Activated CD4-positive, alpha-beta T cell treated with anti-CD3 and anti-CD28 coated beads, Interleukin-2, amount 10 ng/mL, durations not matched to agents 7 days and 5 days (primary cell): ENCODE measurements around the gene LTBP2. TPM values are rescaled to one million over a fixed set of nuclear protein-coding genes. Genes with fewer than 3 reads are reported as not detected.

Source experiments
- CTCF ChIA-PET: fragments of 350-600 bp; sonication (Branson Sonifier 250); formaldehyde crosslinking; loops from one replicate; lab custom pipeline; 2021; ENCODE audit warnings: antibody characterized with exemption; lab: Charles Lee
- POLR2A ChIA-PET: fragments of 350-600 bp; sonication (Branson Sonifier 250); formaldehyde crosslinking; loops from one replicate; lab custom pipeline; 2021; ENCODE audit warnings: antibody characterized with exemption; lab: Charles Lee
- DNase-seq: peaks from one replicate; pipeline ENCODE4 v3.0.0-alpha.2; 2020
- H3K27ac Mint-ChIP-seq: one replicate; pipeline ENCODE4 v1.8.0; 2021; ENCODE audit warnings: mild to moderate bottlenecking, moderate library complexity, mixed read lengths
- H3K27me3 Mint-ChIP-seq: one replicate; pipeline ENCODE4 v1.8.0; 2021; ENCODE audit warnings: mixed read lengths
- H3K36me3 Mint-ChIP-seq: one replicate; pipeline ENCODE4 v1.8.0; 2021; ENCODE audit warnings: low read depth, mixed read lengths
- H3K4me1 Mint-ChIP-seq: one replicate; pipeline ENCODE4 v1.8.0; 2021; ENCODE audit warnings: mixed read lengths
- H3K4me3 Mint-ChIP-seq: one replicate; pipeline ENCODE4 v1.8.0; 2021; ENCODE audit warnings: mild to moderate bottlenecking, moderate library complexity, mixed read lengths
- H3K9me3 Mint-ChIP-seq: one replicate; pipeline ENCODE4 v1.8.0; 2021; ENCODE audit warnings: mixed read lengths
- total RNA-seq, 2 experiments: library from RNA; stranded (reverse); gene quantifications; one replicate each; pipeline ENCODE4 v1.2.3, GENCODE V29; 2021

LTBP2 gene
- total RNA-seq, 2 experiments from 2014 or later, result 0.05 to 0.12 TPM

GRCh38 chr14:74635847-74636246, 23.8 kb upstream of the LTBP2 start:
- Mint-ChIP-seq H3K4me1 (no peaks in the 10 kb centered on the region), H3K9me3 (no peaks in the 10 kb centered on the region), H3K4me3 (no peak overlapping the region), H3K36me3 (no peaks in the 10 kb centered on the region), H3K27me3 (peaks cover 5% of the 10 kb centered on the region), H3K27ac (peak overlapping the region; percentile 37)
- CTCF ChIA-PET, result interaction anchor here (0.6 to 1.3 kb wide), 3 partner anchors 10 to 583 kb away, joined by 3 to 4 read pairs (median 3); no protein-coding TSS in a partner anchor
- no peak for DNase-seq
- POLR2A ChIA-PET, result no interaction called here

DNA sequence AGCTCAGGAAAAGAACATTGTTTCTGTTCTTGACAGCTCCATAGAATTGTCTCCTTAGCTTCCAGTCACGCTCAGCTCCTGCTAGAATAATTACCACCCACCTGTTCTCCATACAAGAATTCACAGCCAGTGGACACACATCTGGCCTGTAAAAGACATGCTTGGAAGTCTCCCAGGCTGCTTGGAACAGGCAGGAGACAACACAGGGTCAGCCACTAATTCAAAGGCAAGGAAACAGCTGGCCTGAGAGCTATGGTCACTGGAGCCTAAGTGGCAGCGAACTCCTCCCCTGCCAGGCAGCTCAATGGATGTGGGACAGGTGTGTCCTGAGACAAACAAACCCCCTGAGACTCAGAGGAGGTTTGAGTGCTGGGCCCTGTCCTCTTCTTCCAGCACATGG, 22.9 kb upstream of the LTBP2 start:
- H3K36me3 Mint-ChIP-seq, result no peaks in the 10 kb centered on the region
- H3K4me3 Mint-ChIP-seq, result no peak overlapping the region
- no peaks in the 10 kb centered on the region for H3K4me1 Mint-ChIP-seq
- no peaks in the 10 kb centered on the region for H3K9me3 Mint-ChIP-seq
- DNase-seq, result no peak
- CTCF ChIA-PET, result interaction anchor here (0.7 to 2.0 kb wide), 3 partner anchors 11 to 22 kb away, joined by 3 to 4 read pairs (median 3); no protein-coding TSS in a partner anchor
- POLR2A ChIA-PET, result no interaction called here
- H3K27ac Mint-ChIP-seq, result no peak overlapping the region
- H3K27me3 Mint-ChIP-seq, result peaks cover 5% of the 10 kb centered on the region

- POLR2A ChIA-PET, result no interaction called here
- Mint-ChIP-seq H3K4me1 (no peaks in the 10 kb centered on the region), H3K4me3 (no peak overlapping the region), H3K27me3 (peaks cover 5% of the 10 kb centered on the region), H3K36me3 (no peaks in the 10 kb centered on the region), H3K27ac (no peak overlapping the region), H3K9me3 (no peaks in the 10 kb centered on the region)
- CTCF ChIA-PET, result interaction anchor here (0.7 to 2.0 kb wide), 3 partner anchors 12 to 22 kb away, joined by 3 to 4 read pairs (median 3); no protein-coding TSS in a partner anchor
- no peak for DNase-seq
These were observed 22.4 kb upstream of the LTBP2 start for GRCh38 chr14:74634481-74634880.

GRCh38 chr14:74630881-74631690, 19.0 kb upstream of the LTBP2 start:
- no peak for DNase-seq
- CTCF ChIA-PET, result interaction anchor here (0.8 to 1.7 kb wide), 3 partner anchors 9 to 34 kb away, joined by 3 to 4 read pairs (median 3); no protein-coding TSS in a partner anchor
- Mint-ChIP-seq H3K4me1 (peaks cover 2% of the 10 kb centered on the region), H3K36me3 (no peaks in the 10 kb centered on the region), H3K4me3 (no peak overlapping the region), H3K27me3 (peaks cover 7% of the 10 kb centered on the region), H3K27ac (no peak overlapping the region), H3K9me3 (no peaks in the 10 kb centered on the region)
- POLR2A ChIA-PET, result no interaction called here

GRCh38 chr14:74628418-74628817, 16.4 kb upstream of the LTBP2 start:
- Mint-ChIP-seq H3K36me3 (no peaks in the 10 kb centered on the region), H3K27ac (no peak overlapping the region), H3K27me3 (peaks cover 10% of the 10 kb centered on the region), H3K4me1 (peaks cover 2% of the 10 kb centered on the region), H3K9me3 (no peaks in the 10 kb centered on the region), H3K4me3 (no peak overlapping the region)
- DNase-seq, result no peak
- ChIA-PET CTCF (interaction anchor here (1.0 to 2.4 kb wide), 5 partner anchors 9 to 51 kb away, joined by 3 to 13 read pairs (median 4); partner anchors contain the start of gene LTBP2), POLR2A (interaction anchor here (0.6 kb wide), 1 partner anchor 375 kb away, joined by 3 read pairs; no protein-coding TSS in a partner anchor)

DNA sequence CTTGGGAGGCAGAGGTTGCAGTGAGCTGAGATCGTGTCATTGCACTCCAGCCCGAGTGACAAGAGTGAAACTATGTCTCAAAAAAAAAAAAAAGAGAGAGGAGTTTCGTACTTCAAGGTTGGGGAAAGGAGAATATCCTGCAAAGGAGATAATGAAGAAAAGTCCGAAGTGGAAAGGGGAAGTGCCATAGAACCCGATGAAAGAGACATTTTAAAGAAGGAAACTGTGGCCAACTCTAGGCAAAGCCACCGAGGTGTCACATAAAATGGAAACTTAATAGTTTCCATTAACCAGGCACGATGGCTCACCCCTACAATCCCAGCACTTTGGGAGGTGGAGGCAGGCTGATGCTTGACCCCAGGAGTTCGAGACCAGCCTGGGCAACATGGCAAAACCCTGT, 15.0 kb upstream of the LTBP2 start:
- H3K9me3 Mint-ChIP-seq, result no peaks in the 10 kb centered on the region
- H3K4me3 Mint-ChIP-seq, result no peak overlapping the region
- peaks cover 2% of the 10 kb centered on the region for H3K4me1 Mint-ChIP-seq
- POLR2A ChIA-PET, result no interaction called here
- DNase-seq, result no peak
- CTCF ChIA-PET, result interaction anchor here (0.6 to 2.4 kb wide), 7 partner anchors 14 to 90 kb away, joined by 3 to 13 read pairs (median 3); partner anchors contain the start of gene LTBP2
- no peaks in the 10 kb centered on the region for H3K36me3 Mint-ChIP-seq
- H3K27ac Mint-ChIP-seq, result no peak overlapping the region
- peaks cover 14% of the 10 kb centered on the region for H3K27me3 Mint-ChIP-seq

- peaks cover 11% of the 10 kb centered on the region for H3K27me3 Mint-ChIP-seq
- POLR2A ChIA-PET, result no interaction called here
- CTCF ChIA-PET, result interaction anchor here (1.1 to 6.0 kb wide), 2 partner anchors 10 to 12 kb away, joined by 4 to 33 read pairs; partner anchors contain the start of gene LTBP2
- no peak overlapping the region for H3K27ac Mint-ChIP-seq
- no peaks in the 10 kb centered on the region for H3K36me3 Mint-ChIP-seq
- no peak for DNase-seq
- H3K4me3 Mint-ChIP-seq, result no peak overlapping the region
- peaks cover 1% of the 10 kb centered on the region for H3K9me3 Mint-ChIP-seq
- H3K4me1 Mint-ChIP-seq, result peaks cover 38% of the 10 kb centered on the region
These were observed 10.2 kb upstream of the LTBP2 start for GRCh38 chr14:74622257-74622656.

GRCh38 chr14:74621556-74621955, 9.5 kb upstream of the LTBP2 start:
- POLR2A ChIA-PET, result no interaction called here
- peaks cover 12% of the 10 kb centered on the region for H3K27me3 Mint-ChIP-seq
- CTCF ChIA-PET, result interaction anchor here (6.0 kb wide), 1 partner anchor 9 kb away, joined by 33 read pairs; the partner anchor contains the start of gene LTBP2
- H3K4me3 Mint-ChIP-seq, result no peak overlapping the region
- DNase-seq, result no peak
- peaks cover 1% of the 10 kb centered on the region for H3K9me3 Mint-ChIP-seq
- H3K27ac Mint-ChIP-seq, result no peak overlapping the region
- H3K36me3 Mint-ChIP-seq, result no peaks in the 10 kb centered on the region
- H3K4me1 Mint-ChIP-seq, result peaks cover 36% of the 10 kb centered on the region

- Mint-ChIP-seq H3K36me3 (no peaks in the 10 kb centered on the region), H3K27me3 (peaks cover 18% of the 10 kb centered on the region), H3K4me3 (no peak overlapping the region), H3K27ac (no peak overlapping the region), H3K9me3 (peaks cover 1% of the 10 kb centered on the region), H3K4me1 (peaks cover 38% of the 10 kb centered on the region)
- no peak for DNase-seq
- CTCF ChIA-PET, result interaction anchor here (4.3 to 6.0 kb wide), 2 partner anchors 9 to 12 kb away, joined by 20 to 33 read pairs; partner anchors contain the start of gene LTBP2
- POLR2A ChIA-PET, result no interaction called here
These were observed 8.9 kb upstream of the LTBP2 start for GRCh38 chr14:74620923-74621322.

DNA sequence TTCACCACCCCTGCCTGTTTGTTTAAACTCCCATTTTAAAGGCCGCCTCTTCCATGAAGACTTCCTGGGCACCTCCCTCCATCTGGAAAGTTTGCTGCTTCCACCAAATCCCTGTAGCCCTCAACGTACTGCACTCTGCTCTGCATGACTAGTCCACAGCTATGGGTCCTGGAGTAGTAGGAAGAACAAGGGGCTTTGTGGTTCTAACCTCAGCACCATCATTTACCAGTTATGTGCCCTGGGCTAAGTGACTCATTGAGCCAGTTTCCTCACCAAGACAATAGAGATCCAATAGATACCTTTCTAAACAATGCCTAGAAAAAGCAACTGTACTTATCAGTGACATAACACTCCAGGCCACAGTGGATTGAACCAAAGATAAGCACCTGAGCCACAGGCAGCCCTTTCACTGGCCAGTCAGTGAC, 8.5 kb upstream of the LTBP2 start:
- POLR2A ChIA-PET, result no interaction called here
- CTCF ChIA-PET, result interaction anchor here (1.1 to 6.0 kb wide), 4 partner anchors 8 to 823 kb away, joined by 3 to 33 read pairs (median 12); partner anchors contain the start of gene LTBP2
- Mint-ChIP-seq H3K27me3 (peaks cover 22% of the 10 kb centered on the region), H3K27ac (peak overlapping the region; percentile 12), H3K9me3 (peaks cover 1% of the 10 kb centered on the region), H3K4me3 (no peak overlapping the region), H3K4me1 (peaks cover 40% of the 10 kb centered on the region), H3K36me3 (no peaks in the 10 kb centered on the region)
- peak; percentile 41 for DNase-seq

DNA sequence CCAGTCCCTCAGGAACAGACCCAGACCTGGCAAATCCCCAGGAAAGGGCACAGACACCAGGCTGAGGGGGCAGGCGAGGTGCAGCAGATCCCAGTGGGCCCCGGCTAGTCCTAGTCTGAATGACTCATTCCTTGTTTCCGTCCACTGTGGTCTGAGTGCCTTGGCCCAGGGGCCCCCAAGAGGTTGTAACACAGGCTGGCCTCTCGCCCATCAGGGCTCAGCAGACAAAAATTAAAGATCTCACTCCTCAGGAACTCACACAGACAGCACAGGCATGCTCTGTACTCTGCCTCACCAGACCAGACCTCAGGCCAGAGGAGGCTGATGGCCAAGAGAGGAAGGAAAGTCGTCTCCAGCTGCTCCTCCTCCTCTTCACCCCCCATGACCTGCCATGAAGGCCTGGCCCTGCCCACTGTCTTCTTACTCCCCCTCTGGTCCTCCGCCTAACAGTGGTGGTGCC, 7.7 kb upstream of the LTBP2 start:
- H3K4me3 Mint-ChIP-seq, result no peak overlapping the region
- H3K27ac Mint-ChIP-seq, result no peak overlapping the region
- H3K27me3 Mint-ChIP-seq, result peaks cover 27% of the 10 kb centered on the region
- CTCF ChIA-PET, result interaction anchor here (1.1 to 4.3 kb wide), 5 partner anchors 11 to 823 kb away, joined by 3 to 20 read pairs (median 4); no protein-coding TSS in a partner anchor
- H3K36me3 Mint-ChIP-seq, result no peaks in the 10 kb centered on the region
- POLR2A ChIA-PET, result no interaction called here
- DNase-seq, result no peak
- peaks cover 45% of the 10 kb centered on the region for H3K4me1 Mint-ChIP-seq
- peaks cover 1% of the 10 kb centered on the region for H3K9me3 Mint-ChIP-seq

- CTCF ChIA-PET, result interaction anchor here (0.5 to 4.3 kb wide), 10 partner anchors 9 to 517 kb away, joined by 3 to 20 read pairs (median 4); no protein-coding TSS in a partner anchor
- H3K4me3 Mint-ChIP-seq, result peak overlapping the region; percentile 47
- DNase-seq, result peak; percentile 63
- H3K36me3 Mint-ChIP-seq, result no peaks in the 10 kb centered on the region
- H3K9me3 Mint-ChIP-seq, result peaks cover 1% of the 10 kb centered on the region
- H3K4me1 Mint-ChIP-seq, result peaks cover 53% of the 10 kb centered on the region
- H3K27ac Mint-ChIP-seq, result peak overlapping the region; percentile 89
- POLR2A ChIA-PET, result no interaction called here
- H3K27me3 Mint-ChIP-seq, result peaks cover 32% of the 10 kb centered on the region
These were observed 6.3 kb upstream of the LTBP2 start for GRCh38 chr14:74618078-74618952.
